Neural cell (in vitro differentiated cells): ENCODE results near the gene JOSD2. TPM values are rescaled to one million over a fixed set of nuclear protein-coding genes. Genes with fewer than 3 reads are reported as not detected.
A peak's percentile ranks its signal among the peaks of the same experiment; 100 is the strongest.

ENCODE experiments used
- H2AFZ ChIP-seq: fragments of 200-600, 300-800 bp; sonication (generic), shearing (Covaris generic); 2 replicates; pipeline ENCODE4 v1.6.0; 2014; ENCODE audit warnings: low read depth, mild to moderate bottlenecking, antibody characterized with exemption, low read length, moderate library complexity
- H3F3A ChIP-seq: fragments of 200-600 bp; shearing (Covaris generic); 2 replicates; pipeline ENCODE4 v1.6.1; 2016; ENCODE audit warnings: mild to moderate bottlenecking, moderate library complexity, mixed read lengths, antibody characterized with exemption, low read length; ENCODE audit not compliant: insufficient read depth, poor library complexity, severe bottlenecking
- H3K27ac ChIP-seq: fragments of 200-600, 300-800 bp; sonication (generic), shearing (Covaris generic); 2 replicates; pipeline ENCODE4 v1.5.1; 2014; ENCODE audit warnings: mild to moderate bottlenecking, low read length, moderate library complexity
- H3K27me3 ChIP-seq: fragments of 300-800, 200-600 bp; sonication (generic), shearing (Covaris generic); 2 replicates; pipeline ENCODE4 v1.6.0; 2014; ENCODE audit warnings: mild to moderate bottlenecking, low read depth, low read length, moderate library complexity; ENCODE audit not compliant: insufficient read depth
- H3K36me3 ChIP-seq: fragments of 300-800, 200-600 bp; sonication (generic), shearing (Covaris generic); 2 replicates; pipeline ENCODE4 v1.5.1; 2014; ENCODE audit warnings: mild to moderate bottlenecking, antibody characterized with exemption, low read length, moderate library complexity; ENCODE audit not compliant: insufficient read depth
- H3K4me2 ChIP-seq: fragments of 300-800, 200-600 bp; sonication (generic), shearing (Covaris generic); 2 replicates; pipeline ENCODE4 v1.6.0; 2014; ENCODE audit warnings: mild to moderate bottlenecking, low read length
- H3K4me3 ChIP-seq: fragments of 300-800, 200-600 bp; sonication (generic), shearing (Covaris generic); 2 replicates; pipeline ENCODE4 v1.5.1; 2014; ENCODE audit warnings: mild to moderate bottlenecking, low read length, moderate library complexity
- H3K79me2 ChIP-seq: fragments of 200-600 bp; shearing (Covaris generic); replicated peaks from 2 replicates; pipeline ENCODE4 v1.6.0; 2014; ENCODE audit warnings: mild to moderate bottlenecking, low read length, moderate library complexity; ENCODE audit not compliant: insufficient read depth
- H3K9ac ChIP-seq: fragments of 300-800, 200-600 bp; sonication (generic), shearing (Covaris generic); 2 replicates; pipeline ENCODE4 v1.6.1; 2016; ENCODE audit warnings: mild to moderate bottlenecking, low read length, mixed read lengths
- H3K9me2 ChIP-seq: fragments of 200-600 bp; shearing (Covaris generic); 2 replicates; pipeline ENCODE4 v1.6.1; 2016; ENCODE audit warnings: mild to moderate bottlenecking, low read length, mixed read lengths; ENCODE audit not compliant: insufficient read depth
- H3K9me3 ChIP-seq: fragments of 200-600, 300-800 bp; sonication (generic), shearing (Covaris generic); 2 replicates; pipeline ENCODE4 v1.6.1; 2016; ENCODE audit warnings: mild to moderate bottlenecking, mixed run types, low read length, moderate library complexity, mixed read lengths
- H4K20me1 ChIP-seq: fragments of 200-600 bp; shearing (Covaris generic); 2 replicates; pipeline ENCODE4 v1.6.1; 2016; ENCODE audit warnings: mild to moderate bottlenecking, mixed run types; ENCODE audit not compliant: insufficient read depth
- EP300 ChIP-seq: fragments of 450-650 bp; conservative IDR thresholded peaks from 2 replicates; pipeline ENCODE4 v1.6.1; 2014; ENCODE audit warnings: antibody characterized with exemption, mild to moderate bottlenecking, moderate library complexity; ENCODE audit not compliant: poor library complexity, severe bottlenecking
- EZH2 ChIP-seq: fragments of 200-600, 300-800 bp; shearing (Covaris generic), sonication (generic); IDR thresholded peaks from 2 replicates; pipeline ENCODE4 v1.6.1; 2014; ENCODE audit warnings: antibody characterized with exemption, low read length, borderline replicate concordance, mild to moderate bottlenecking; ENCODE audit not compliant: insufficient read depth, poor library complexity, severe bottlenecking
- MXI1 ChIP-seq: fragments of 450-650 bp; conservative IDR thresholded peaks from 2 replicates; pipeline ENCODE4 v1.6.1; 2014; ENCODE audit warnings: antibody characterized with exemption, mild to moderate bottlenecking; ENCODE audit not compliant: poor library complexity, severe bottlenecking
- POLR2AphosphoS5 ChIP-seq: IDR thresholded peaks from 2 replicates; pipeline ENCODE4 v1.6.1; 2012
- RAD21 ChIP-seq: fragments of 450-650 bp; conservative IDR thresholded peaks from 2 replicates; pipeline ENCODE4 v1.6.1; 2014; ENCODE audit warnings: antibody characterized with exemption, mild to moderate bottlenecking, moderate library complexity
- SMC3 ChIP-seq: fragments of 450-650 bp; conservative IDR thresholded peaks from 2 replicates; pipeline ENCODE4 v1.6.1; 2014; ENCODE audit warnings: antibody characterized with exemption, mild to moderate bottlenecking, moderate library complexity; ENCODE audit not compliant: poor library complexity
- TAF1 ChIP-seq: IDR thresholded peaks from 2 replicates; pipeline ENCODE4 v1.6.1; 2012; ENCODE audit warnings: low read depth
- polyA plus RNA-seq: library from polyadenylated mRNA; depleted of rRNA; stranded (reverse); fragments of >200 nt; gene quantifications from 2 replicates; pipeline ENCODE4 v1.2.3, GENCODE V29; 2014
- TF ChIP-seq, protein P1 (sequence below): fragments of 450-650 bp; IDR thresholded peaks from 2 replicates; pipeline ENCODE4 v1.5.1; 2014; ENCODE audit warnings: antibody characterized with exemption, mild to moderate bottlenecking, moderate library complexity; ENCODE audit not compliant: poor library complexity, severe bottlenecking
- TF ChIP-seq, protein P2 (sequence below): IDR thresholded peaks from 2 replicates; pipeline ENCODE4 v1.6.1; 2012; ENCODE audit warnings: borderline replicate concordance

The JOSD2 gene
- polyA plus RNA-seq, 1 donor from 2014 or later = 10.7 TPM

- H4K20me1 ChIP-seq = no peaks in the 10 kb centered on the region
- H3K9ac ChIP-seq = no peak overlapping the region
- no peaks in the 10 kb centered on the region for H3K27me3 ChIP-seq
- H3K9me3 ChIP-seq = no peaks in the 10 kb centered on the region
- H3K9me2 ChIP-seq = no peaks in the 10 kb centered on the region
- no peaks in the 10 kb centered on the region for H3K79me2 ChIP-seq
- H3F3A ChIP-seq = no peaks in the 10 kb centered on the region
- TF ChIP-seq EP300 (no peak), MXI1 (no peak), TAF1 (no peak), SMC3 (no peak), RAD21 (no peak), POLR2AphosphoS5 (no peak), EZH2 (no peak)
- TF ChIP-seq, protein P1, sequence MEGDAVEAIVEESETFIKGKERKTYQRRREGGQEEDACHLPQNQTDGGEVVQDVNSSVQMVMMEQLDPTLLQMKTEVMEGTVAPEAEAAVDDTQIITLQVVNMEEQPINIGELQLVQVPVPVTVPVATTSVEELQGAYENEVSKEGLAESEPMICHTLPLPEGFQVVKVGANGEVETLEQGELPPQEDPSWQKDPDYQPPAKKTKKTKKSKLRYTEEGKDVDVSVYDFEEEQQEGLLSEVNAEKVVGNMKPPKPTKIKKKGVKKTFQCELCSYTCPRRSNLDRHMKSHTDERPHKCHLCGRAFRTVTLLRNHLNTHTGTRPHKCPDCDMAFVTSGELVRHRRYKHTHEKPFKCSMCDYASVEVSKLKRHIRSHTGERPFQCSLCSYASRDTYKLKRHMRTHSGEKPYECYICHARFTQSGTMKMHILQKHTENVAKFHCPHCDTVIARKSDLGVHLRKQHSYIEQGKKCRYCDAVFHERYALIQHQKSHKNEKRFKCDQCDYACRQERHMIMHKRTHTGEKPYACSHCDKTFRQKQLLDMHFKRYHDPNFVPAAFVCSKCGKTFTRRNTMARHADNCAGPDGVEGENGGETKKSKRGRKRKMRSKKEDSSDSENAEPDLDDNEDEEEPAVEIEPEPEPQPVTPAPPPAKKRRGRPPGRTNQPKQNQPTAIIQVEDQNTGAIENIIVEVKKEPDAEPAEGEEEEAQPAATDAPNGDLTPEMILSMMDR = no peak
- TF ChIP-seq, protein P2, sequence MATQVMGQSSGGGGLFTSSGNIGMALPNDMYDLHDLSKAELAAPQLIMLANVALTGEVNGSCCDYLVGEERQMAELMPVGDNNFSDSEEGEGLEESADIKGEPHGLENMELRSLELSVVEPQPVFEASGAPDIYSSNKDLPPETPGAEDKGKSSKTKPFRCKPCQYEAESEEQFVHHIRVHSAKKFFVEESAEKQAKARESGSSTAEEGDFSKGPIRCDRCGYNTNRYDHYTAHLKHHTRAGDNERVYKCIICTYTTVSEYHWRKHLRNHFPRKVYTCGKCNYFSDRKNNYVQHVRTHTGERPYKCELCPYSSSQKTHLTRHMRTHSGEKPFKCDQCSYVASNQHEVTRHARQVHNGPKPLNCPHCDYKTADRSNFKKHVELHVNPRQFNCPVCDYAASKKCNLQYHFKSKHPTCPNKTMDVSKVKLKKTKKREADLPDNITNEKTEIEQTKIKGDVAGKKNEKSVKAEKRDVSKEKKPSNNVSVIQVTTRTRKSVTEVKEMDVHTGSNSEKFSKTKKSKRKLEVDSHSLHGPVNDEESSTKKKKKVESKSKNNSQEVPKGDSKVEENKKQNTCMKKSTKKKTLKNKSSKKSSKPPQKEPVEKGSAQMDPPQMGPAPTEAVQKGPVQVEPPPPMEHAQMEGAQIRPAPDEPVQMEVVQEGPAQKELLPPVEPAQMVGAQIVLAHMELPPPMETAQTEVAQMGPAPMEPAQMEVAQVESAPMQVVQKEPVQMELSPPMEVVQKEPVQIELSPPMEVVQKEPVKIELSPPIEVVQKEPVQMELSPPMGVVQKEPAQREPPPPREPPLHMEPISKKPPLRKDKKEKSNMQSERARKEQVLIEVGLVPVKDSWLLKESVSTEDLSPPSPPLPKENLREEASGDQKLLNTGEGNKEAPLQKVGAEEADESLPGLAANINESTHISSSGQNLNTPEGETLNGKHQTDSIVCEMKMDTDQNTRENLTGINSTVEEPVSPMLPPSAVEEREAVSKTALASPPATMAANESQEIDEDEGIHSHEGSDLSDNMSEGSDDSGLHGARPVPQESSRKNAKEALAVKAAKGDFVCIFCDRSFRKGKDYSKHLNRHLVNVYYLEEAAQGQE = no peak
- no peaks in the 10 kb centered on the region for H3K36me3 ChIP-seq
- no peak overlapping the region for H2AFZ ChIP-seq
- H3K4me2 ChIP-seq = no peak overlapping the region
- H3K27ac ChIP-seq = no peak overlapping the region
- no peak overlapping the region for H3K4me3 ChIP-seq
Observed at GRCh38 chr19:50462970-50463369, 48.0 kb downstream of the JOSD2 start.

DNA sequence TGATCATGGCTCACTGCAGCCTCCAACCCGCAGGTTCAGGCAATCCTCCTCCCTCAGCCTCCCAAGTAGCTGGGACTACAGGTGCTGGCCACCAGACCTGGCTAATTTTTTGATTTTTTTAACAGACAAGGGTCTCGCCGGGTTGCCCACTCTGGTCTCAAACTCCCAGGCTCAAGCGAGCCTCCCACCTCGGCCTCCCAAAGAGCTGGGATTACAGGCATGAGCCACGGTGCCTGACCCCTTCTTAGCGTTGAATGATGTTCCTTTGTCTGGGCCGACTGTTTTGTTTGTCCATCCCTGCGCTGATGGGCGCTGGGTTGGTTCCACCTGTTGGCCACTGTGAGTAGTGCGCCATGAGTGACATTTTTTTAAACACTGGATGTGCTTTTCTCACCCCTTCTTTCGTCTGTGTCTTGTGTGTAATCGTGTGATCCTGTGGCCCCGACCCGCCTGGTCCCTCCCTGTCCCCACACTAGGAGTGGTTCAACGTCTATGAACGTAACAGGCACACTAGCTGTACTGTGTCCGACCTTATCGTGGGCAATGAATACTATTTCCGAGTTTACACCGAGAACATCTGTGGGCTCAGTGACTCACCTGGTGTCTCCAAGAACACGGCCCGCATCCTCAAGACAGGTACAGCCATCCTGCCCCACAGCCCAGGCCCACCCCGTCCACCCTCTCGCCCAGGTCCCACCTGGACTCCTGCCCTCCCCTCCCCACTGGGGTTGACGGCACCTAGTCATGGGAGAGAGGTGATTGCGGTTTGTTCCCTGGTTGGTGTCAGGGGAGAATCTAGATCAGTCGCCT is 49.7 kb downstream of the JOSD2 start:
- Histone ChIP-seq H3K27ac (no peak overlapping the region), H3K4me2 (no peak overlapping the region), H3K9me2 (no peaks in the 10 kb centered on the region), H3K27me3 (no peaks in the 10 kb centered on the region), H3F3A (no peaks in the 10 kb centered on the region), H3K9me3 (no peaks in the 10 kb centered on the region), H4K20me1 (no peaks in the 10 kb centered on the region), H3K9ac (no peak overlapping the region), H3K79me2 (no peaks in the 10 kb centered on the region), H3K36me3 (no peaks in the 10 kb centered on the region), H2AFZ (no peak overlapping the region), H3K4me3 (no peak overlapping the region)
- TF ChIP-seq POLR2AphosphoS5 (no peak), EZH2 (no peak), EP300 (no peak), TAF1 (no peak), SMC3 (peak; percentile 57), MXI1 (no peak), RAD21 (peak; percentile 51)
- TF ChIP-seq, protein P2 = no peak
- TF ChIP-seq, protein P1 = peak; percentile 66
